Progenitor cell of endocrine pancreas (in vitro differentiated cells): ENCODE results near the gene MRPL1. TPM values are rescaled to one million over a fixed set of nuclear protein-coding genes. Genes with fewer than 3 reads are reported as not detected.
"Not testable (repeated sequence)": the region's sequence is repeated elsewhere in the genome, so short reads cannot be mapped to it uniquely, and the experiment has no call there.

Experiments
- DNase-seq: peaks from one replicate; pipeline ENCODE4 v3.0.0; 2021; ENCODE audit warnings: low spot score; ENCODE audit not compliant: unreplicated experiment
- H3K27ac Mint-ChIP-seq: 2 replicates; pipeline ENCODE4 v1.8.0; 2021; ENCODE audit warnings: mild to moderate bottlenecking, moderate library complexity, mixed read lengths
- H3K27me3 Mint-ChIP-seq: 2 replicates; pipeline ENCODE4 v1.8.0; 2021; ENCODE audit warnings: mixed read lengths
- H3K36me3 Mint-ChIP-seq: 2 replicates; pipeline ENCODE4 v1.8.0; 2022; ENCODE audit warnings: mixed read lengths; ENCODE audit not compliant: insufficient read depth
- H3K4me1 Mint-ChIP-seq: 2 replicates; pipeline ENCODE4 v1.8.0; 2021; ENCODE audit warnings: low read depth, mixed read lengths
- H3K4me3 Mint-ChIP-seq: 2 replicates; pipeline ENCODE4 v1.8.0; 2021; ENCODE audit warnings: low read depth, mild to moderate bottlenecking, moderate library complexity, mixed read lengths
- H3K9me3 Mint-ChIP-seq: 2 replicates; pipeline ENCODE4 v1.8.0; 2021; ENCODE audit warnings: low read depth, mixed read lengths
- CTCF ChIP-seq: fragments of 200-600 bp; sonication (generic); IDR thresholded peaks from one replicate; pipeline ENCODE4 v1.5.0; 2021; ENCODE audit warnings: antibody characterized with exemption, mild to moderate bottlenecking; ENCODE audit not compliant: unreplicated experiment
- total RNA-seq: library from RNA; stranded (reverse); gene quantifications from 2 replicates; pipeline ENCODE4 v1.2.1, GENCODE V29; 2021

The MRPL1 gene
- total RNA-seq, 1 donor from 2014 or later, result 32.7 TPM

DNA sequence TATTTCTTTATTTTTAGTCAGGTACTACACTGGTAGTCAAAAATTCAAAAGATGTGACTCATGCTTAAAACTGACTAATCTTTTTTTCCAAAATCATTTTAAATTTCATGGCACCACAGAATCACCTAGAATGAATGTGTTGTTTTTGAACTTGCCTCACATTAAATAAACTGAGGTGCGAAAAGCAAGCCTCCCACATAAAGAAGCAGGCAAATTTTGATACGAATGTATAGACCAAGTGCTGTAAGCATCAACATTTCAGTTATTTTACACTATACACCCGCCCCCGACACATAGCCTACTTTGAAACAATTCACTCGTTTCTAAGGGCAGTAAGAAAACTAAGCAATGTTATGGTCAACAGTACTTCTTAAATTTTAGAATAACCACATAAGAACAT, 94.3 kb downstream of the MRPL1 start:
- Mint-ChIP-seq H3K27me3 (no peaks in the 10 kb centered on the region), H3K9me3 (no peaks in the 10 kb centered on the region), H3K4me3 (no peak overlapping the region), H3K4me1 (peaks cover 3% of the 10 kb centered on the region), H3K27ac (no peak overlapping the region), H3K36me3 (peaks cover 1% of the 10 kb centered on the region)
- no peak for TF ChIP-seq CTCF
- no peak for DNase-seq

DNA sequence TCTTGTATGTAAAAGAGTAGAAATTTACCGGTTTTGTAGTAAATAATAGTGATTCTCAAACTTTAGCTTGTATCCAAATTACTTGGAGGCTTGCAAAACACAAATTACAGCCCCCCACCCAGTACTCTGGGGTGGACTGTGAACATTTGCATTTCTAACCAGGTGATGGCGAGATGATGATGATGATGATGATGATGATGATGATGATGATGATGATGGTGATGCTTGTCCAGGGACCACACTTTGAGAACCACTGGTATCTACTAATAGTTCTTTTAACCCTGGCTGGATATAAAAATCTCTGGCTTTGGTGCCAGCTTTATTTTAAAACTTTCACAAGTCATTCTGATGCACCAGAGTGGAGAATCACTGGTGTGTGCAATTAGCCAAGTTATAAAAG, 96.3 kb downstream of the MRPL1 start:
- H3K4me3 Mint-ChIP-seq, result no peak overlapping the region
- peaks cover 3% of the 10 kb centered on the region for H3K4me1 Mint-ChIP-seq
- no peak overlapping the region for H3K27ac Mint-ChIP-seq
- no peak for DNase-seq
- H3K36me3 Mint-ChIP-seq, result no peaks in the 10 kb centered on the region
- H3K27me3 Mint-ChIP-seq, result no peaks in the 10 kb centered on the region
- no peak for TF ChIP-seq CTCF
- H3K9me3 Mint-ChIP-seq, result no peaks in the 10 kb centered on the region

DNA sequence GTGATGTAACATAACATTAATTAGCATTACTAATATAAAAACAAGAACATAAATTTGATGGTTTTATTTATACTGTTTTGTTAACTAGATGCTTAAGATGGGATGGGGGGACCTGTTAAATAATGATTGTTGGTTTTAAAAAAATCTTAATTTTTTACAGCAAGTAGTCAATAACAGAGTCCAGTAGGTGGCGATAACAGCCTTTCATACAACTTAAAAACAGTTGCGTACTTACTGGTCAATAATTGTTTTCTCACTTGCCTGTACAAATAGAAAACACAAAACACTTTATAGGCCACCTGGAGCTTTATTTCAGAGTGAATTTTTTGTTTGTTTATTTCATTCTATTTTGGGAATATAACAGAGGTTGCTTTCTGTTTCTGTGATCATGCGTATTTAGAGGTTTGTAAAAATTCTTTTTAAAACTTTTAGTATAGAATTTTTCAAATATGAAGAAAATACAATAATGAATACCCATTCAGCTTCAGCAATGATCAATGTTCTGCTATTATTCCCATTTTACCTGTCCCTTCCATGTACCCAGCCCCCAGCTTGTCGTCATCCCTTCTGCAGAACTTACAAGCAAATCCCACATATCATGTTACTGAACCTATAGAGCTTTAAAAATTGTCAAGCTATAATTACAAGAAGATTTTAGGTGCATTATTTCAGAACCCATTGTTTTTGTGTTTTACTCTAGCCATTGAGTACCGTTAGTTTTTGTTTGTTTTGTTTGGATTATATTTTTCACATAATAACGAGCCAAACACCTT, 97.1 kb downstream of the MRPL1 start:
- no peaks in the 10 kb centered on the region for H3K27me3 Mint-ChIP-seq

DNA sequence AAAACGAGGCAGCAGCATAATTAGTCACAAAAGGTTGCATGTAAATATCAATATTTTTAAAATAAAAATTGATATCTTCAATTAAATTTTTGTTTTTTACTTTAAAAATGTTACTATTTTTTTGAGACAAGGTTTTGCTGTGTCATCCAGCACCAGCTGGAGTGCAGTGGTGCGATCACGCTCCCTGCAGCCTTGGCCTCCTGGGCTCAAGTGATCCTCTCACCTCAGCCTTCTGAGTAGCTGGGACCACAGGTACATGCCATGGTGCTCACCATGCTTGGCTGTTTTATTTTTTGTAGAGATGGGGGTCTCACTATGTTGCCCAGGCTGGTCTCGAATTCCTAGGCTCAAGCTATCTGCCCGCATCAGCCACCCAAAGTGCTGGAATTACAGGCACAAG, 97.7 kb downstream of the MRPL1 start:
- H3K4me1 Mint-ChIP-seq, result peaks cover 3% of the 10 kb centered on the region
- H3K4me3 Mint-ChIP-seq, result no peak overlapping the region
- H3K27ac Mint-ChIP-seq, result no peak overlapping the region
- no peak for DNase-seq
- TF ChIP-seq CTCF, result no peak
- no peaks in the 10 kb centered on the region for H3K36me3 Mint-ChIP-seq
- no peaks in the 10 kb centered on the region for H3K27me3 Mint-ChIP-seq
- H3K9me3 Mint-ChIP-seq, result no peaks in the 10 kb centered on the region

More for the DNA sequence above, 97.1 kb downstream of the MRPL1 start:
- peak; percentile 81 for TF ChIP-seq CTCF
- H3K4me1 Mint-ChIP-seq, result peaks cover 3% of the 10 kb centered on the region
- no peak overlapping the region for H3K27ac Mint-ChIP-seq
- H3K9me3 Mint-ChIP-seq, result no peaks in the 10 kb centered on the region
- DNase-seq, result no peak
- H3K36me3 Mint-ChIP-seq, result no peaks in the 10 kb centered on the region
- no peak overlapping the region for H3K4me3 Mint-ChIP-seq

- DNase-seq, result no peak
- Mint-ChIP-seq H3K4me3 (no peak overlapping the region), H3K4me1 (peaks cover 3% of the 10 kb centered on the region), H3K9me3 (no peaks in the 10 kb centered on the region), H3K27ac (no peak overlapping the region), H3K36me3 (no peaks in the 10 kb centered on the region), H3K27me3 (no peaks in the 10 kb centered on the region)
- no peak for TF ChIP-seq CTCF
Measured at GRCh38 chr4:77963004-77963403, 100.4 kb downstream of the MRPL1 start.

- H3K27ac Mint-ChIP-seq, H3K27me3 Mint-ChIP-seq, H3K36me3 Mint-ChIP-seq, H3K4me1 Mint-ChIP-seq, H3K4me3 Mint-ChIP-seq, DNase-seq: not testable (repeated sequence)
- H3K9me3 Mint-ChIP-seq, result peaks cover 19% of the 10 kb centered on the region
Measured at GRCh38 chr4:77973657-77974056, 111.0 kb downstream of the MRPL1 start.

DNA sequence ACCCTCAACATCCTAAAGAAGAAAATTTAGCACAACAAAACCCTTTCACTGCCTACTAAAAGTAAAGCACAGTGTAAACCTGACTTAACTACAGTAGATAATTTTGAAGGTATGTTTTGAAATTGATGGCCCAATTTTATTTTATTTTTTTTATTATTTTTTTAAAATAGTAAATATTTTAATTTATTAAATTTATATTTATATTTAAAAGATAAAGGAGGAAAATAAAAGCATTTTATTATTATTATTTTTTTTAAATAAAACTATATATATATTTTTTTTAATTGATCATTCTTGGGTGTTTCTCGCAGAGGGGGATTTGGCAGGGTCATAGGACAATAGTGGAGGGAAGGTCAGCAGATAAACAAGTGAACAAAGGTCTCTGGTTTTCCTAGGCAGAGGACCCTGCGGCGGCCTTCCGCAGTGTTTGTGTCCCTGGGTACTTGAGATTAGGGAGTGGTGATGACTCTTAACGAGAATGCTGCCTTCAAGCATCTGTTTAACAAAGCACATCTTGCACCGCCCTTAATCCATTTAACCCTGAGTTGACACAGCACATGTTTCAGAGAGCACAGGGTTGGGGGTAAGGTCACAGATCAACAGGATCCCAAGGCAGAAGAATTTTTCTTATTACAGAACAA, 120.4 kb downstream of the MRPL1 start:
- H3K27me3 Mint-ChIP-seq, H3K36me3 Mint-ChIP-seq, H3K27ac Mint-ChIP-seq, H3K4me3 Mint-ChIP-seq, DNase-seq, H3K9me3 Mint-ChIP-seq, H3K4me1 Mint-ChIP-seq: not testable (repeated sequence)

- H3K27ac Mint-ChIP-seq, H3K36me3 Mint-ChIP-seq, DNase-seq, H3K4me3 Mint-ChIP-seq, H3K27me3 Mint-ChIP-seq, H3K4me1 Mint-ChIP-seq: not testable (repeated sequence)
- peaks cover 11% of the 10 kb centered on the region for H3K9me3 Mint-ChIP-seq
Measured at GRCh38 chr4:77983612-77984311, 121.1 kb downstream of the MRPL1 start.
